Heart left ventricle (tissue), 13 donors: Measurements from ENCODE around the gene PTPN12.

ENCODE experiments used
- POLR2A ChIP-seq, 2 donors: fragments of 450-650 bp; IDR thresholded peaks; one replicate each; pipeline ENCODE4 v1.6.1; 2017; ENCODE audit warnings: antibody characterized with exemption in 2 of 2, mild to moderate bottlenecking in 2 of 2, moderate library complexity in 2 of 2
- TF ChIP-seq, protein P1 (sequence below), 12 donors: fragments of 200-600 bp; sonication (generic) in 4 of 12; IDR thresholded peaks; one replicate each; pipeline versions ENCODE4 v1.5.0 to v1.8.0; 2018 to 2022; ENCODE audit warnings: antibody characterized with exemption in 12 of 12, mild to moderate bottlenecking in 5 of 12
- donor health status: ischemic (EF 13 %, LVEDD 7.1; RV severe dilation, severe dysfunction).
- donor health status: DM: no; HTN: yes; CAD: no.
- donor health status: DM: no; HTN: no; CAD: no.
- donor health status: ischemic (EF 25% LVEDD 6.9; RV normal size, moderate dysfunction).
- donor health status: ischemic (EF 25% LVEDD 5.7; RV mildly dilated, moderate dysfunction).
- donor health status: ischemic (EF 35%, LVEDD 5.7; RV mildly dilated, moderate dysfunction).
- donor health status: nonischemic (EF 11% LVEDD 7.7; RV severe dilation, severe dysfunction).
- donor health status: DM: yes; HTN: yes; CAD: no.
- donor health status: PGD.
- donor health status: ischemic (EF 29% LVEDD 5.4; RV normal size, mild dysfunction).
- donor health status: nonischemic (EF 23%, LVEDD 6.1; RV moderate dilation, normal function).

DNA sequence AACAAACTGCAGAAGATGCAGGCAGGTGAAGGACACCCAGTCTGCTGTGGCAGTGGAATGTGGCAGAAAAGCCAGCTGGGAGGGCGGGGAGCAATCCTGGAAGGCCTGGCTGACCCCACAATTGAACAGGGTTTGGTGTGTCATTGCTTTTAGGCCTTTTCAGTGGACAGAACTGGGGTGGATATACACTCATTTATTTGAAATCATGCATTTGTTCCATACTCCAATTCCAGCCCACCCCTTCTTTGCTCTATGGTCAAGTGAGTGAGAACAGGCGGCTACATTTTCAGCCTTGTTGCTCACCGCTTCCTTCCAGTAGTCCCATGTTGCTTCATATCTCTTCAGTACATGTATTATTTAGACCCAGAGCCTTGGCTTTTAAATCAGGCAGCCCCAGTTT is 39.8 kb downstream of the PTPN12 start:
- TF ChIP-seq, protein P1, sequence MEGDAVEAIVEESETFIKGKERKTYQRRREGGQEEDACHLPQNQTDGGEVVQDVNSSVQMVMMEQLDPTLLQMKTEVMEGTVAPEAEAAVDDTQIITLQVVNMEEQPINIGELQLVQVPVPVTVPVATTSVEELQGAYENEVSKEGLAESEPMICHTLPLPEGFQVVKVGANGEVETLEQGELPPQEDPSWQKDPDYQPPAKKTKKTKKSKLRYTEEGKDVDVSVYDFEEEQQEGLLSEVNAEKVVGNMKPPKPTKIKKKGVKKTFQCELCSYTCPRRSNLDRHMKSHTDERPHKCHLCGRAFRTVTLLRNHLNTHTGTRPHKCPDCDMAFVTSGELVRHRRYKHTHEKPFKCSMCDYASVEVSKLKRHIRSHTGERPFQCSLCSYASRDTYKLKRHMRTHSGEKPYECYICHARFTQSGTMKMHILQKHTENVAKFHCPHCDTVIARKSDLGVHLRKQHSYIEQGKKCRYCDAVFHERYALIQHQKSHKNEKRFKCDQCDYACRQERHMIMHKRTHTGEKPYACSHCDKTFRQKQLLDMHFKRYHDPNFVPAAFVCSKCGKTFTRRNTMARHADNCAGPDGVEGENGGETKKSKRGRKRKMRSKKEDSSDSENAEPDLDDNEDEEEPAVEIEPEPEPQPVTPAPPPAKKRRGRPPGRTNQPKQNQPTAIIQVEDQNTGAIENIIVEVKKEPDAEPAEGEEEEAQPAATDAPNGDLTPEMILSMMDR (IDR thresholded peaks at IDR 0.05) = no peak
- TF ChIP-seq POLR2A (IDR thresholded peaks at IDR 0.05) = no peak
